ENCODE data around the gene KCNJ11.

Gene KCNJ11

DNA sequence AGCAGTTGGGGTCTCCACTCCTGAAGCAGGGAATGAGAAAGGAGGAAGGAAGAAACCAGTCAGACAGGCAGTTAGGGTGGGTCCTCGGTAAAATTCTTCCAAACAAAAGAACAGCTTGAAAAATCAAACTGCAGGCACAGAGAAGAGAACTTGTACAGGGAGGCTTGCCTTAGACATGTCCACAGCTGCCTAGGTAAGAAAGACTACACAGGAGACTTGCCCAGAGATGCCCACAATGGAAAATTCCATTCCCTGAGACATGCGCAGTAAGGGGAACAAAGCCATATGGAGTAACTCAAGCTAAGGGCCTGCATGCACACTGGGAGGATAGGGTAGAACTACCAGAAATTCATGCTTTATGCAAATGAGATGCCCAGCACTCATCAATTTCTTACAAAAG, 9.8 kb downstream of the KCNJ11 start:
- Histone ChIP-seq H3K27ac (ENCODE audit: low read depth, low read length) (no peak overlapping the region), H2AFZ (ENCODE audit: low read depth, low read length, severe bottlenecking) (no peak overlapping the region), H3K9ac (ENCODE audit: low read length) (no peak overlapping the region), H4K20me1 (ENCODE audit: low read depth, low read length) (no peaks in the 10 kb centered on the region), H3K4me2 (ENCODE audit: low read depth, low read length, poor library complexity, severe bottlenecking) (no peak overlapping the region), H3K9me3 (ENCODE audit: insufficient read depth, low read length) (peaks cover 13% of the 10 kb centered on the region; the same call in 1 of the 2 replicates), H3K79me2 (ENCODE audit: insufficient read depth, low read length) (no peaks in the 10 kb centered on the region), H3F3A (ENCODE audit: insufficient read depth) (no peaks in the 10 kb centered on the region), H3K36me3 (ENCODE audit: low read length) (peaks cover 55% of the 10 kb centered on the region), H3K27me3 (ENCODE audit: low read length) (no peaks in the 10 kb centered on the region), H3K4me3 (ENCODE audit: insufficient read depth, low read length, poor library complexity, severe bottlenecking) (no peak overlapping the region), H3K9me2 (replicated peaks; ENCODE audit: insufficient read depth, low read length) (no peaks in the 10 kb centered on the region)
- no peak for TF ChIP-seq EZH2phosphoT487 (conservative IDR thresholded peaks at IDR 0.05; ENCODE audit: low read length)
- TF ChIP-seq, protein P1, sequence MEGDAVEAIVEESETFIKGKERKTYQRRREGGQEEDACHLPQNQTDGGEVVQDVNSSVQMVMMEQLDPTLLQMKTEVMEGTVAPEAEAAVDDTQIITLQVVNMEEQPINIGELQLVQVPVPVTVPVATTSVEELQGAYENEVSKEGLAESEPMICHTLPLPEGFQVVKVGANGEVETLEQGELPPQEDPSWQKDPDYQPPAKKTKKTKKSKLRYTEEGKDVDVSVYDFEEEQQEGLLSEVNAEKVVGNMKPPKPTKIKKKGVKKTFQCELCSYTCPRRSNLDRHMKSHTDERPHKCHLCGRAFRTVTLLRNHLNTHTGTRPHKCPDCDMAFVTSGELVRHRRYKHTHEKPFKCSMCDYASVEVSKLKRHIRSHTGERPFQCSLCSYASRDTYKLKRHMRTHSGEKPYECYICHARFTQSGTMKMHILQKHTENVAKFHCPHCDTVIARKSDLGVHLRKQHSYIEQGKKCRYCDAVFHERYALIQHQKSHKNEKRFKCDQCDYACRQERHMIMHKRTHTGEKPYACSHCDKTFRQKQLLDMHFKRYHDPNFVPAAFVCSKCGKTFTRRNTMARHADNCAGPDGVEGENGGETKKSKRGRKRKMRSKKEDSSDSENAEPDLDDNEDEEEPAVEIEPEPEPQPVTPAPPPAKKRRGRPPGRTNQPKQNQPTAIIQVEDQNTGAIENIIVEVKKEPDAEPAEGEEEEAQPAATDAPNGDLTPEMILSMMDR (IDR thresholded peaks at IDR 0.05; ENCODE audit: insufficient read depth, low read length, poor library complexity, severe bottlenecking), result no peak

DNA sequence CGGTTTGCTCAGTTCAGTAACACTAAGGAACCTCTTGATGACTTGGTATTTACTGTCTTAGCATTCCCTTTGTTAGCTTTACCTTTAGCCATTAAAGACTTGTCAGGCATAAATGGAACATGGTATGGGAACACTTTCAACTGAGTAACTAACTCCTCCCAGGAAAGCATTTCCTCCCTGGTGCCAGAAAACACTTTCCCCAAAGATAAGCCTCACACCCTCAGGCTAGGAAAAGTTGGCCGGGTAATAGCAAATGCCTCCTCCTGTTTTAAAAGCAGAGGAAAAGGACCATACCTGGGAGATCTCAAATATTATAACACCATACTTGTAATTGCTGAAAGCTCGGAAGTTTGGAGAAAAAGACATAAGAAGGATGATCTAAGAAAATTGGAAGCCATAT, 12.0 kb downstream of the KCNJ11 start:
- Histone ChIP-seq H3K4me2 (ENCODE audit: low read depth, low read length, poor library complexity, severe bottlenecking) (no peak overlapping the region), H3K9ac (ENCODE audit: low read length) (no peak overlapping the region), H3K9me3 (ENCODE audit: insufficient read depth, low read length) (peaks cover 27% of the 10 kb centered on the region; the same call in 1 of the 2 replicates), H3K9me2 (replicated peaks; ENCODE audit: insufficient read depth, low read length) (no peaks in the 10 kb centered on the region), H3K27me3 (ENCODE audit: low read length) (no peaks in the 10 kb centered on the region), H3K36me3 (ENCODE audit: low read length) (peaks cover 76% of the 10 kb centered on the region), H3K27ac (ENCODE audit: low read depth, low read length) (no peak overlapping the region), H3F3A (ENCODE audit: insufficient read depth) (no peaks in the 10 kb centered on the region), H3K79me2 (ENCODE audit: insufficient read depth, low read length) (no peaks in the 10 kb centered on the region), H2AFZ (ENCODE audit: low read depth, low read length, severe bottlenecking) (no peak overlapping the region), H3K4me3 (ENCODE audit: insufficient read depth, low read length, poor library complexity, severe bottlenecking) (no peak overlapping the region), H4K20me1 (ENCODE audit: low read depth, low read length) (no peaks in the 10 kb centered on the region)
- no peak for TF ChIP-seq EZH2phosphoT487 (conservative IDR thresholded peaks at IDR 0.05; ENCODE audit: low read length)
- TF ChIP-seq, protein P1 (IDR thresholded peaks at IDR 0.05; ENCODE audit: insufficient read depth, low read length, poor library complexity, severe bottlenecking), result no peak

DNA sequence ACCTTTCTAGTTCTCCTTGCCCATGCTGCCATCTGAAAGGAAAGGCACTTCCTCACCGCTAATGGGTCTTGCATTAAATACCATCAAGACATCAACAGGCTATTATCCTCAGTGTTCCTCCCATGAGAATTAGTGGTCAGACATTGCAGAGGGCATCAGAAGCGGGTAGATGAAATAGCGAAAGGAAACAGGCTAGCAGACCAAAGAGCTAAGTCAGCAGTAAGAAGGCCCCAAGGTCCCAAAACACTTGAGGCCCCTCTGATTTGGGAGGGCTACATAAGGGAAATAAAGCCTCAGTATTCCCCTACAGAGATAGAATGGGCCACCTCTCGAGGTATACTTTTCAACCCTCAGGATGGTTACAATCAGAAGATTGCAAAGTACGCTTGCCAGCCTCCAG, 12.9 kb downstream of the KCNJ11 start:
- TF ChIP-seq EZH2phosphoT487 (conservative IDR thresholded peaks at IDR 0.05; ENCODE audit: low read length), result no peak
- TF ChIP-seq, protein P1 (IDR thresholded peaks at IDR 0.05; ENCODE audit: insufficient read depth, low read length, poor library complexity, severe bottlenecking), result no peak
- H3F3A ChIP-seq (ENCODE audit: insufficient read depth), result no peaks in the 10 kb centered on the region

More for the DNA sequence above, 12.9 kb downstream of the KCNJ11 start:
- no peak overlapping the region for H3K27ac ChIP-seq (ENCODE audit: low read depth, low read length)
- H3K27me3 ChIP-seq (ENCODE audit: low read length), result no peaks in the 10 kb centered on the region
- H3K9ac ChIP-seq (ENCODE audit: low read length), result no peak overlapping the region
- H3K9me2 ChIP-seq (replicated peaks; ENCODE audit: insufficient read depth, low read length), result no peaks in the 10 kb centered on the region
- peaks cover 86% of the 10 kb centered on the region for H3K36me3 ChIP-seq (ENCODE audit: low read length)
- no peak overlapping the region for H2AFZ ChIP-seq (ENCODE audit: low read depth, low read length, severe bottlenecking)
- H4K20me1 ChIP-seq (ENCODE audit: low read depth, low read length), result no peaks in the 10 kb centered on the region
- no peak overlapping the region for H3K4me3 ChIP-seq (ENCODE audit: insufficient read depth, low read length, poor library complexity, severe bottlenecking)
- H3K79me2 ChIP-seq (ENCODE audit: insufficient read depth, low read length), result no peaks in the 10 kb centered on the region
- no peak overlapping the region for H3K4me2 ChIP-seq (ENCODE audit: low read depth, low read length, poor library complexity, severe bottlenecking)
- peaks cover 36% of the 10 kb centered on the region; the same call in 1 of the 2 replicates for H3K9me3 ChIP-seq (ENCODE audit: insufficient read depth, low read length)
